ENCODE data around the gene NCF4. TPM values are rescaled to one million over a fixed set of nuclear protein-coding genes. Genes with fewer than 3 reads are reported as not detected.
A peak's percentile ranks its signal among the peaks of the same experiment; 100 is the strongest.

Gene NCF4
- total and polyA plus RNA-seq, 2 donors (not counting 1 experiment from before 2014, with no cell fraction given) = 118 to 175 TPM

- H3K27ac Mint-ChIP-seq = no peak overlapping the region
These were observed 8.5 kb upstream of the NCF4 start for GRCh38 chr22:36852056-36852973.

More at GRCh38 chr22:36852056-36852973, 8.5 kb upstream of the NCF4 start:
- H3K27me3 Mint-ChIP-seq = peaks cover 21% of the 10 kb centered on the region
- no peaks in the 10 kb centered on the region for H3K79me2 ChIP-seq (ENCODE audit: control insufficient read depth, insufficient read depth, low read length)
- H3K27ac ChIP-seq (ENCODE audit: low read length in 2 of 2) = no peak overlapping the region
- DNase-seq (no peak), ATAC-seq (ENCODE audit: low read depth) (no peak)
- H3K9ac ChIP-seq (ENCODE audit: low read length) = no peak overlapping the region
- H4K20me1 ChIP-seq (ENCODE audit: control insufficient read depth, insufficient read depth, low read length, poor library complexity, severe bottlenecking) = no peaks in the 10 kb centered on the region
- WGBS (ENCODE audit: insufficient coverage) = 60% methylated on average over 1 of the region's 7 CpGs
- TF ChIP-seq EZH2 (IDR thresholded peaks at IDR 0.05; ENCODE audit: borderline replicate concordance, insufficient read depth, low read depth, low read length, poor library complexity, severe bottlenecking) (no peak), CTCF (IDR thresholded peaks at IDR 0.05) (no peak)
- H3K4me2 ChIP-seq (replicated peaks; ENCODE audit: low read depth, low read length, poor library complexity, severe bottlenecking) = no peak overlapping the region
- H3K27me3 ChIP-seq (replicated peaks in 1 of 4; ENCODE audit: control extremely low read depth in 1 of 4, control insufficient read depth in 3 of 4, insufficient read depth in 4 of 4, low read length in 3 of 4) = peaks cover 0 to 11% (median 2%) of the 10 kb centered on the region in 4 experiments
- POLR2A ChIA-PET = no interaction called here
- H3K4me3 ChIP-seq (ENCODE audit: control extremely low read depth in 1 of 5, extremely low read depth in 1 of 5, insufficient read depth in 1 of 5, low read depth in 2 of 5, low read length in 4 of 5) = no peak overlapping the region
- no peak overlapping the region for H3K4me3 Mint-ChIP-seq
- H3K36me3 ChIP-seq (replicated peaks in 1 of 2; ENCODE audit: control extremely low read depth in 1 of 2, control insufficient read depth in 1 of 2, extremely low read depth in 1 of 2, insufficient read depth in 2 of 2, low read length in 1 of 2) = no peaks in the 10 kb centered on the region
- CTCF ChIA-PET = interaction anchor here (0.7 to 12.0 kb wide), 7 partner anchors 12 to 689 kb away, joined by 3 to 115 read pairs (median 3); no protein-coding TSS in a partner anchor
- H3K4me1 ChIP-seq (ENCODE audit: control insufficient read depth in 2 of 2, insufficient read depth in 2 of 2, low read length in 2 of 2) = peaks cover 15 to 22% of the 10 kb centered on the region in 2 donors
- H2AFZ ChIP-seq (ENCODE audit: insufficient read depth, low read depth, low read length, poor library complexity, severe bottlenecking) = peak overlapping the region; percentile 90
- intact Hi-C loops (cut with micrococcal nuclease) = loop anchor here (10.0 kb wide), 1 partner anchor 192 kb away; no protein-coding TSS in a partner anchor
- peaks cover 18% of the 10 kb centered on the region for H3K4me1 Mint-ChIP-seq
- peaks cover 0 to 12% (median 0%) of the 10 kb centered on the region in 3 donors for H3K9me3 ChIP-seq (ENCODE audit: control extremely low read depth in 1 of 3, control insufficient read depth in 2 of 3, insufficient read depth in 1 of 3, low read length in 2 of 3)
- H3K9me3 Mint-ChIP-seq (ENCODE audit: insufficient read depth) = no peaks in the 10 kb centered on the region

Measured in B cell (primary cell).